Measurements from ENCODE around the gene SHROOM4.

SHROOM4 gene

DNA sequence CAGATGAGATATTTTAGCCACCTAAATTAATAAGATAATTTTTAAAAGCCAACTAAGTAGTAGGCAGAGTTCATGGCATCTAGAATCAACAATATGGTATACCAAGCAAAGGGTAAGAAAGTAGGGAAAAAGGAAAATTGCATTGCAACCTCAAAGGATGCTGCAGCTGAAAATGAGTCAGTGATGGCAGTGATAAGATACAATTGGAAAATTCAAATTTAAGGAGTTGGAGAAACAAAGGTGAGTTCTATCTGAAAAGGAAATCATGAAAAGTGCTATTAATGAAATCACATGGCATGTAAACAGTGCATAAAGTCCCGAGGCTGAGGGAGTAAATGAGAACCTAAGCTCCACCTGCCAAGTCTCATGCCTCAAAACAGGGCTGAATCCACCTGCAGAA is 33.9 kb downstream of the SHROOM4 start:
- no peak for DNase-seq (ENCODE audit: low spot score)

DNA sequence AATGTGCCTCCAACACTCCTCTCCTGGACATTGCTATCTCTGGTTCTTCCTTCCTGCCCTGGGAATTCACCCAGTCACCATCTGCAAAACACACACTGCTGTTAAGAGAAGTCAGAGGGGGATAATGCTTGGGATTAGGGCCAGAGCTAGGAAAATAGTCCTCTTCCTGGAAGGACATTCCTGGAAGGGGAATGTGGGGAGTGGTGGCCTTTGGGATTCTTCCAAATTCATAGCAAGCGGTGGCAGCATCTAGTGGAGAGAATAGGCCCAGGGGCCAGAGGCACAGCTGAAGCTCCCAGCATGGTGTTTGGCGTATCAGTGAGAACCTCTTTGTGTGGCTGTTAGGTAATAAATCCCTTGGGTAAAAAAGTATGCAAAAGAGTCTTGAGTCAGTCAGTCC is 34.3 kb downstream of the SHROOM4 start:
- DNase-seq (ENCODE audit: low spot score) = no peak

DNA sequence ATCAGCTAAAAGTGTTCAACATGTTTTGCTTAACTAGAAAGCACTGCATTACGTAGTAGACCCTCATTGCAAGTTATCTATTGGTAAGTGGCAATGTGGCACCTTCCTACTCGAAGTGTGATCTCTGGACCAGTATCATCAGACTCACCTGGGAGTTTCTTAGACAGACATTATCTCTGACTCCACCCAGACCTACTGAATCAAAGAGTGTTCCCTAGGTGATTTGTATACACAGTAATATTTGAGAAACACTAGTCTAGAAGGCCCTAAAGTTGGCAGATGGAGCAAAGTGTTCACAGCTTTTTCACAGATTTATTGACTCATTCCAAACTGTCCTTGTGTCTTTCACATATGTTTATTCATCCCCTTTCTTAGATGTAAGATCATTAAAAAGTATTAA is 35.7 kb downstream of the SHROOM4 start:
- no peak for DNase-seq (ENCODE audit: low spot score)

DNA sequence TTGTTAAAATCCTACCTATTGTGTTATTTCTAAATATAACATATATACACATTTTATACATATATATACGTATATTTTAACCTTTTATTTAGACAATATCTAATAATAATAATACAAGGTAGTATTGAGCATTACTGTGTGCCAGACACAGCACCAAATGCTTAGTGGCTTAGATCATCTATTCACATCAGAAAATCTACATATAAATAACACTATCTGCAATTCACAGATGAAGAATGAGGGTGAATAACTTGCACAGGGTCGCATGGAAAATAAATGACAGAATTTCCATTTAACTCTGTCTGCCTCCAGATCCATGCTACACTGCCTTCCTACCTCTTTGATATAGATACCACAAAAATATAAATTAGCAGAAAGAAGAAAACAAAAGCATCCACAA is 37.7 kb downstream of the SHROOM4 start:
- DNase-seq (ENCODE audit: low spot score) = no peak

DNA sequence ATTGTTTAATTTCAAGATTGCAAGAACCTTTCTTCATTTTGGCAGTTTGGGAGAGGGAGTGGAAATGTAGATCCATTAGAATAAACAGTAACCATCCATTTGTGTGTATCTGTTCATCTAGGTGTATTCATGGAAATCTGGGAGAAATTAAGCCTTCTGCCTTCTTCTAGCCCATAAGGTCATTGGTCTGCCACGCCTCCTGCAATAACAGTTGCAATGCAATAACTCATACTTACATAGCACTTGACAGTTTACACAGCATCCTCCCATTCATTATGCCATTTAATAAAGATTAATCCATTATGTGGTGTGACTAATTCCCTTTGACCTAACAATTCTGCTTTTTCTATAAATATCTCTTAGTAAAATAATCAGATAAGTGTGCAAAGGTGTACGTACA is 42.6 kb downstream of the SHROOM4 start:
- DNase-seq (ENCODE audit: low spot score) = no peak

DNA sequence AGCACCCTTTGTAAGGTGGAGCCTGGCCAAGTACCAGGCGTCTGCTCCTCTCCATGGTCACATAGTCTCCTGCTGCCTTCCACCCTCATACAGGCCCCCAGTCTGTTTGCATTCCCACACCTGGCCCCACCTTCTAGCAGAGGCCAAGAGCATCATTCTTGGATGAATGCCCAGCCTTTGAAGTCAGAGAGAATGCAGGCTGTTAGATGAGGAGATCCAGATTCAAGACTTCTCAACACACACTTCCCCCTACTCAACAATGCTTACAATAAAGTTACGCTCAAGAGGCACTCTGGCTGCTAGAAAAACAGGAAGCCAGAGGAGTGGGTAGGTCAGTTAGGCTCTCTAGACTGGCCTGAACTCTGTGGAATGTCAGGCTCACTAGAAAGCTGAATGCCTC is 43.3 kb downstream of the SHROOM4 start:
- DNase-seq (ENCODE audit: low spot score) = no peak

DNA sequence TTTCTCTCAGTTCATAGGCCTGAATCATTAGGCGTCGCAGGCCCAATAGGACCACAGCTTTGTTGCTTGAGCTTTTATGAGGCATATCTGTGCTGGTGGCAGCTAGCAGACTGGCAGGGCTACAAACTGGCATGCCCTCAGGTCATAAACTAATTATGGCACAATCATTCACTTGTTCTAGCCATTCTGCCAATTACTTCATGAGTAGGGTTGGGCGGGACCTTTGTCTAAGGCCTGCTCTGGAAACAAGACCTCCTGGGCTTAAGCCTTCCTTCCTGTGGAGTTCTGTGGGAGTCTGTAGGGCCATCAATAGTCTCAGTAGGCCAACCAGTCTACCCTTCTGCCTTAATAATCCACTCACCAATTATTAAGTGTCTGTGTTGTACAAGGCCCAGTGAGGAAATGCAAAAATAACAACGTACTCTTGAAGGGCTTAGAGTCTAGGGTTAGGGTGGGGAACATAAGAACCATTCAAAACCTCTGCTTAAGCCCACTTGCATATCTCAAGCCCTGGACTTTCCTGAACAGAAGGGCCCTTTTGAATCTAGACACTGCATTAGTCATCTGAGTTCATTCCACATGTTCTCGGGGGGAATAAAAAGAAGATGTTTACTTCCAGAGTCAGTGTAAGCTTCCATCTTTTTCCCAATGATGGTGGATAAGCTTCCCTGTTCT is 44.5 kb downstream of the SHROOM4 start:
- no peak for DNase-seq (ENCODE audit: low spot score)

DNA sequence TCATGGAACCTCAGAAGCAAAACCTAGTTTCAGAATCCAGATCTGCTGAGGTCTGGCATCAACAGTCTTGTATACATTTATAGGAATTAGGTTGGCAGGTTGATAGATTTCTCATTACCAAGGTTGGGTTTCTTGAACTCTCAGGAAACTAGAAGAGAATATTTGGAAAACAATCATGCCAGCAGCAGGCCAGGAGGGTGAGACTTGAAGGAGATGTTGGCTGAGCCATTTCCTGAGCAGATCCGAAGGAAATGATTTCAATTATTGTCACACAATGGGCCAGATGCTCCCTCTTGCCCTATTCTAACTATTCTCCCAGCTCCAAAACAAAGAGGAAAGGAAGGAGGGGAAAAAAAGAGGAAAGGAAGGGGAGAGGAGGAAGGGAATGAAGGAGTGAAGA is 45.2 kb downstream of the SHROOM4 start:
- DNase-seq (ENCODE audit: low spot score) = no peak

DNA sequence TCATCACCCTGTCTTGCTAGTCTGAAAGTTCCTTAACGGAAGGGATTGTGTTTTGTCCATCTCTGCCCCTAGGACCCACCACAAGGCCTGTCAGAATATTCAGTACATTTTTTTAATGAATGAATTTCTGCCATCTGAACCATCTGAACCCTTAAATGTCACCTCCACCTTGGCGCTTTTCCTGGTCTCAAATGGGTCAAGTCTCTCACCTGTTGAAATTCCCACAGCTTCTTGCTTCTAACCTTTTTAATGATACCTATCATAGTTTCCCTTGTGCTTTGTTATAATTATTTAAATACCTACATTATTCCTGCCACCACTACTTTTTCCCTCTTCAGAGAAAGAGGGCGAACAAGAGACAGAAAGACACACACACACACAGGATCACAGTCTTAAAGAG is 48.0 kb downstream of the SHROOM4 start:
- no peak for DNase-seq (ENCODE audit: low spot score)

DNA sequence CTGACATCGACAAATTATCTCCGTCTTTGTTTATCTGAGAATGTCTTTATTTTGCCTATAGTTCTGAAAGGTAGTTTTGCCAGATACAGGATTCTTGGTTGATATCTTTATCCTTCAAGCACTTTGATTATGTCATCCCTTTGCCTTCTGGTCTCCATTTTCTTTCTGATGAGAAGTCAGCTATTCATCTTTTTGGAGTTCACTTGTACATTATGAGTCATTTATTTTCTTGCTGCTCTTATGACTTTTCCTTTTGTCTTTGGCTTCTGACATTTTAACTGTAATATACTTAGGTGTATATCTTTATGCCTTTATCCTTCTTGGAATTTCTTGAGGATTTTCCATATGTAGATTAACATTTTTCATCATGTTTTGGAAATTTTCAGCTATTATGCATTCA is 51.4 kb downstream of the SHROOM4 start:
- DNase-seq (ENCODE audit: low spot score) = no peak

DNA sequence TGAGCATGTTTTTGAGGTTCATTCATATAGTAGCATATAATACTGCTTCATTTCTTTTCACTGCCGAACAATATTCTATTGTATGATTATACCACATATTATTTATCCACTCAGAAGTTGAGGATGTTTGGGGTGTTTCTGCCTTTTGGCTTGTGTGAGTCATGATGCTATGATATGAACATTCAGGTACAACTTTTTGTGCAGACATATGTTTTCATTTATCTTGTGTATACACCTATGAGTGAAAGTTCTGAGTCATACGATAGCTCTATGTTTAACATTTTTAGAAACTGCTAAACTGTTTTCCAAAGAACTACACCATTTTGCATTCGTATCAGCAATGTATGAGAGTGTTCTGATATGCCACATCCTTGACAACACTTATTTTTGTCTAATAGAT is 57.7 kb downstream of the SHROOM4 start:
- no peak for DNase-seq (ENCODE audit: low spot score)

DNA sequence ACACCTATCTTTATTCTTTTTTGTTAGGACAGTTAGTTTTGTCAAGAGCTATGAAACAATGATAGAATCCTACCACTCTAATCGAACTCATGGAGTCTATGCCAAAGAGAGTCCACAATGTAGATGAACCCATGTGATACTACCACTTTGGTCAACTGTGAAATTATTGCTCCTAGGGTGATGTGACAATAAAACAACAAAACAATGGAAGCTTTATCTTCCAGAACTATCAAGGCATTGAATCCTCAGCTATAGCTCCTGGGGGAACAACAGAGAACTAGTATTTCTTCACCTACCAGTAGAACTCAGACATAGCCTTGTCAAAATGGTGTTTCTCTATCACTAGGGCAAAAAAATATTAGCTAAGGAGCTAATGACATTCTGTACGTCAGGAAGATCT is 62.9 kb downstream of the SHROOM4 start:
- no peak for DNase-seq (ENCODE audit: low spot score)

DNA sequence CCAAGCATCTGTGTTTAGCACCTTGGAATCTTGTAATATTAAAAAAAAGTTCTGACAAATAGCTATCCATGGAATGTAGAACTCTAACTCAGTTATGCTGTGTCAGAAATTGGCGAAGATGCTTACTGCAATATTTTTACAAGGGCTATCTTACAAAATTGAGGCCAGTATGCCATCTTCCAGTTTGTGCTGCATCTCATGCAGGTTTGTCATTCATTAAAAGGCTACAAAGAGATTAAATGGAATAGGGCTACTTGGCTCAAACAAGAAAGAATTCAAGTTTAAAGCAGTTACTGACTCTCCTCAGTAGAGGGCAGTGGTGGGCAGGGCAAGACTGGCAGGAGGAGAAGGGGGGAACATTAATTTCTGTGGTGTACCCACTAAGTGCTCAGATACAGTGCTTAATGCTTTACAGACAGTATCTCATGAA is 66.5 kb downstream of the SHROOM4 start:
- DNase-seq (ENCODE audit: low spot score) = no peak

DNA sequence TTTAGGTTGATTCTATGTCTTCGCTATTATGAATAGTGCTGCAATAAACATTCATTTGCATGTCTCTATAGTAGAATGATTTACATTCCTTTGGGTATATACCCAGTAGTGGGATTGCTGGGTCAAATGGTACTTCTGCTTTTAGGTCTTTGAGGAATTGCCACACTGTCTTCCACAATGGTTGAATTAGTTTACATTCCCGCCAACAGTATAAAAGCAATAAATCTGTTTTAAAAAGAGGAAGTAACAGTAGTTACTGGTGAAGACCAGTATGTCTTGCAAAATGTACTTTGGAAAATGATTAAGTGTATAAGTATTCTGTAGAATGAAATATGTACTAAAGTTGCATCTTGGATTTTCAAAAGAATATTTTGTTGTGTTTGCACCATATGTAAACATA is 77.3 kb downstream of the SHROOM4 start:
- no peak for DNase-seq (ENCODE audit: low spot score)

DNA sequence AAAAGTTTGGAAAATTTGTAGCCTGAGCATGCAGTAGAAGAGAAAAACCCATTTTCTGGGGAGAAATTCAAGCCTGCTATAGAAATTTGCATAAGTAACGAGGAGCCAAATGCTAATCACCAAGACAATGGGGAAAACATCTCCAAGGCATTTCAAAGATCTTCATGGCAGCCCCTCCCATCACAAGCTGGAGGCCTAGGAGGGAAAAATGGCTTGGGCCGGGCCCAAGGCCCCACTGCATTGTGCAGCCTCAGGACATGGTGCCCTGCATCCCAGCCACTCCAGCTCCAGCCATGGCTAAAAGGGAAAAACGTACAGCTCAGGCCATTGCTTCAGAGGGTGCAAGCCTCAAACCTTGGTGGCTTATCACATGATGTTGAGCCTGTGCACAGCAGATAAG is 87.7 kb downstream of the SHROOM4 start:
- DNase-seq (ENCODE audit: low spot score) = no peak

DNA sequence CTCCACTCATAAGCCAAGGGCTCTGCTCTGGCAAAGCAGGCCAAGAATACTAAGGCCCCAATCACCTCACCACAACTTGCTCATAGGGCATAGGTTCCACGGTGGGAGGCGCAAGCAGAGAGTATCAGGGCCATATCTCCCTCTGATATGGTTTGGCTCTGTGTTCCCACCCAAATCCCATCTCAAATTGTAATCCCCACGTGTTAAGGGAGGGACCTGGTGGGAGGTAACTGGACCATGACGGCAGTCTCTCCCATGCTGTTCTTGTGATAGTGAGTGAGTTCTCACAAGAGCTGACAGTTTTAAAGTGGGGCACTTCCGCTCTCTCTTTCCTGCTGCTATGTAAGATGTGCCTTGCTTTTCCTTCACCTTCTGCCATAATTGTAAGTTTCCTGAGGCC is 88.7 kb downstream of the SHROOM4 start:
- DNase-seq (ENCODE audit: low spot score) = no peak

DNA sequence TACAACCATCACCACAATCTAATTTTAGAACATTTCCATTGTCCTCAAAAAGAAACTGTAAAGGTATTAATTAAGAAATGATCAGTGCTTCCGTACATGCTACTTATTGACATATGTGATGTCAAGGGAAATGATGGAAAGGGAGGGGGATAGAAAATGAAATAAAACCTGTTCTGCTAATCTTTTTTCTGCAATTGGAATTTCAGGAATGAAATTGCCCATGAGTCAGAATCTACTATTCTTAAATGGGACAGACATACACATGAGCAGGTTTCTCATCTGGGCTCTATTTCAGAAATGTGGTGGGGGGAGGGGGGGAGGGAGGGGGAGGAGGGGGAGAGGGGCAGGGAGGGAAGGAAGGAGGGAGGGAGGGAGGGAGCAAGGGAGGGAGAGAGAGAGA is 91.0 kb downstream of the SHROOM4 start:
- no peak for DNase-seq (ENCODE audit: low spot score)

DNA sequence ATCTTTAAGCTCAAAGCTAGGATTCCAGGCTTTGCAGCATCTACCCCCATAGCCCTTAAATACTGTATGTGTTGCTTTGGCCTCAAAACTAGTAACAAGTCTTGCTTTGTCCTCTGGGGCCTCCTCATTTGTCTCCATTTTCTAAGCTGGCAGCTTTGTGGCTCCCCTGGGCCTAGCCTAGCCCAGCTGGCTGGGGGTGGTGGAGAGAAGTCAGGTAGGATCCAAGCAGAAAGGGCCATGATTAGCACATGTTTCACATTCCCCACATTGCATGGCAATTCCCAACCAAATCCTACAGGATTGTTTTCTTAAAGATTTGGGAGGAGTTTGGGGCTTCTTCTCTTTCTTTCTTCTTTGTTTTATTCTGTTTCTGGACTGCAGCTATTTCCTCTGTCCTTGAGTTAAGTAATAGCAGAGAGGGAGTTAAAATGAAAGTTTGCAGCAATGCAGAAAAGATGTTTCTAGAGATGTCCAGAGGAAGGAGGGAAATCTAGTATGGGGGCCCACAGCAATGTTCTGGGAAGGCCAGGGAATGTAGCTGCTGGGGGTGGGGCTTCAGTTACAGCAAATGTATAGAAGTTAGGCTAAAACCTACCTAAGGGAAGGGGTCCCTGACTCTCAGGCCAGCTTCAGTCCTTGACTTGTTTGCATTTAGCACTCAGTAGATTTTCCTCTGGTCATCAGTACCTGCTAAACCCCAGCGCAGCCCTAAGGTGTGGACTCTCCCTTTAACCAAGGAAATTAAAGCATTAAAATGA is 92.1 kb downstream of the SHROOM4 start:
- DNase-seq (ENCODE audit: low spot score) = peak; percentile 62

DNA sequence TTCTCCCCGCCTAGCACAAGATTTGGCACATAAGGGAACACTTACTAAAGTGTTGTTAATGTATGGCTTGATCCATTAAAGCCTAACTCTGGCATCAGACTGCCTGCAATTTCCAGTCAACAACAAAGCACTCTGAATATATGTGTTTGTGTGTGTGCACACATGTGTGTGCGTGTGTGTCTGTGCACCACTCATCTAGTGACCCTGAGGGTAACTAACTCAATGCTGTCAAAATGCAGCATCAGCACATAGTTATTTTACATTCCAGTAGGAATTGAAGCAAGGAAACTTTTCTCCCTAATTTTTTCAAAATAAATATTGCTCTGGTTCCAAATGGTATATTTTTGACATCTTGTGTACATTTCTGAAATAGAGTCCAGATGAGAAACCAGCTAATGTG is 94.4 kb downstream of the SHROOM4 start:
- no peak for DNase-seq (ENCODE audit: low spot score)

DNA sequence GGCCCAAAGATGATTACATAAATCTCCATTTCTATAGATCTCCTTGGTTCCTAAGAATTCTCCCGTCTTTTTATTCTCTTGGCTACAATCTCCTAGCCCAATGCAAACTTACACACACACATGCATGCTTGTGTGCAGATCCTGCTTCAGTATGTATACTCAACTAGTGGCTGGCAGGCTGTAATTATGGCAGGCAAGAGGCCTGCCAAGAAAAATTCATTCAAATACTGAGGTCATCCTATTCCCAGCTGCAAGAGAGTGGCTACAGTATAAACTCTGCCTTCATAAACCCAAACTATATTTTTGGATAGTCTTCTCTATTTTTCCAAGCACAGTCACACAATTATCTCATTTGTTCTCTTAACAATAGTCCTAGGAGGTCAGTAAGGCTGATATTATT is 95.2 kb downstream of the SHROOM4 start:
- DNase-seq (ENCODE audit: low spot score) = no peak

DNA sequence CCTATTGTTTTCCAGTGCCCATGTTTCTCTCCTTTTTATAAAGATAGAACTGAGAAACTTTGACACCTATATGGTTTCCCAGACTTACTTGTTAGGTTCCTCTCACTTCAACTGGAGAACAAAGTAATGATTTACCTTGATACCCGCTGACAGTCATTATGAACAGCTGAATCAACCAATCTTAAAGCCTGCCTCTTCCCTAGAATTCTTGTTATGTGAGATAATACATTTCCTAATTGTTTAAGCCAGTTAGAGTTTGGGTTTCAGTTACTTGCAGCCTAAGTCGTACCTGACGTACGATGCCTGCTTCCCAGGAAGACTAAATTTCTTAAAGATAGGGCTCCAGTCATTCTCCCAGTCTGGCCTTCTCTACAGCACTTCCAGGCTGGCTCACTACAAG is 97.3 kb downstream of the SHROOM4 start:
- no peak for DNase-seq (ENCODE audit: low spot score)

DNA sequence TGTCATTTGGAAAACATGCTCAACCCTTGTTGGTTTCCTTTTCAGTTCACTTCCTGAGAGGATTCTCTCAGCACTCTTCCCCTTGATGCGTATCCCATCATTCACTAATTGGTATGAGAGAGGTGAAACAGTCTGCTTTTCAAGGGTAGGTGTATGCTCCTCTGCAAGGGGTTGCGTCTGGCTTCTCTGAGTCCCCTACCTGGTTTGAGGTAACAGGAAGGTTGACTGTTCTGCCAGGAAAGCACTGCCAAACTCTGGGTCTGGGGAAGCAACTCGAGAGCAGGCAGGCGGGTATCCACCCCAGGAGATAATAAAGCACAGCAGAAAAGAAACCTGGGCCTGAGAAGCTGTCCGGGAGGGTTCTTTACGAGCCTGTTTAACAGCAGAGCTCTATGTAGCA is 101.2 kb downstream of the SHROOM4 start:
- no peak for DNase-seq (ENCODE audit: low spot score)

DNA sequence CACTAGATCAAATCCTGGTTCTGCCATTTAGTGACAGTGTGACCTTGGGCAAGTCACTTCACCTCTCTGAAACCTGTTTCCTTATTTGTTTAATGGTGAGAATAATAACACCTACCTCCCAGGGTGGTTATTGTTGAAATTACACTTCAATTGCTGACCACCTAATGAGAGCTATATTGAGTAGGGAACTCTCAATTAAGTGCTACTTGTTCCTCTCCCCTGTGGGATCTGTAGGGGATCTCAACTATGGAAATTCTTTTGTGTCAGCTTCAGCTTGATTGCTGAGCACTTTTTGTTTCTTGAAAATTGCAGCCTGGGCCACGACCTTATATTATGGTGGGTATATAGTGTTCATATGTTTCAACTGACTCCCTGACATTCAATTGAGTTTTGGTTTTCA is 102.1 kb downstream of the SHROOM4 start:
- no peak for DNase-seq (ENCODE audit: low spot score)
